Testis (tissue), 2 donors: Measurements from ENCODE around the gene PACSIN1.

Experiments
- POLR2A ChIP-seq: fragments of 450-650 bp; IDR thresholded peaks from one replicate; pipeline ENCODE4 v1.6.1; 2017; ENCODE audit warnings: antibody characterized with exemption, mild to moderate bottlenecking, moderate library complexity
- TF ChIP-seq, protein P1 (sequence below), 3 experiments: fragments of 450-650 bp in 2 of 3; fragments of 200-600 bp in 1 of 3; sonication (generic) in 1 of 3; IDR thresholded peaks; one replicate each; pipeline ENCODE4 v1.5.1; 2016 to 2019; ENCODE audit warnings: antibody characterized with exemption in 3 of 3, mild to moderate bottlenecking in 2 of 3, moderate library complexity in 1 of 3

DNA sequence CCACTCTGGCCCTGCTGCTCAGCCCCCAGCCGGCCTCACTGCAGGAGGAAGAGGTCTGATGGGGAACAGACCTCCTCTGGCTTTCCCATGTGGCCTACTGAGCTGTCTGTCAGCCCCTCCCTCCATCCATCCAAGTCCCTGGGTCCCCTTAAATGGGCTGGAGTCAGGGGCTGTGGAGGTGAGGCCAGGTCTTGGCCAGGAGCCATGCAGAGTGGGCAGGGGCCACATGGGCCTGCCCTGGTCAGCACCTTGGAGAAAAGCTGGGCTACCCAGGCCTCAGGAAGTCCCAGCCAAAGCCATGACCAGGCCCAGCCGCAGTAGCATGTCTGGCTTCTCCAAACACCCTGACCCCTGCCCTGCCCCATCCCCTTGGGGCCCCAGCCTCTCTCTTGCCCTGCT lies 83.9 kb downstream of the PACSIN1 start:
- no peak for TF ChIP-seq POLR2A
- TF ChIP-seq, protein P1, sequence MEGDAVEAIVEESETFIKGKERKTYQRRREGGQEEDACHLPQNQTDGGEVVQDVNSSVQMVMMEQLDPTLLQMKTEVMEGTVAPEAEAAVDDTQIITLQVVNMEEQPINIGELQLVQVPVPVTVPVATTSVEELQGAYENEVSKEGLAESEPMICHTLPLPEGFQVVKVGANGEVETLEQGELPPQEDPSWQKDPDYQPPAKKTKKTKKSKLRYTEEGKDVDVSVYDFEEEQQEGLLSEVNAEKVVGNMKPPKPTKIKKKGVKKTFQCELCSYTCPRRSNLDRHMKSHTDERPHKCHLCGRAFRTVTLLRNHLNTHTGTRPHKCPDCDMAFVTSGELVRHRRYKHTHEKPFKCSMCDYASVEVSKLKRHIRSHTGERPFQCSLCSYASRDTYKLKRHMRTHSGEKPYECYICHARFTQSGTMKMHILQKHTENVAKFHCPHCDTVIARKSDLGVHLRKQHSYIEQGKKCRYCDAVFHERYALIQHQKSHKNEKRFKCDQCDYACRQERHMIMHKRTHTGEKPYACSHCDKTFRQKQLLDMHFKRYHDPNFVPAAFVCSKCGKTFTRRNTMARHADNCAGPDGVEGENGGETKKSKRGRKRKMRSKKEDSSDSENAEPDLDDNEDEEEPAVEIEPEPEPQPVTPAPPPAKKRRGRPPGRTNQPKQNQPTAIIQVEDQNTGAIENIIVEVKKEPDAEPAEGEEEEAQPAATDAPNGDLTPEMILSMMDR (IDR thresholded peaks at IDR 0.05), result no peak
